MM.1S (cell line): ENCODE results near the gene NOL9.

ENCODE experiments used
- CTCF ChIP-seq: fragments of 300-600 bp; sonication (generic); IDR thresholded peaks from 2 replicates; pipeline ENCODE4 v1.5.1; 2016; ENCODE audit warnings: antibody characterized with exemption, low read length, mixed read lengths
- EZH2 ChIP-seq: fragments of 300-600 bp; sonication (generic); optimal IDR thresholded peaks from 2 replicates; pipeline ENCODE3; 2017; ENCODE audit warnings: low read depth, mild to moderate bottlenecking, antibody characterized with exemption, low read length, mixed read lengths

GRCh38 chr1:6496365-6496721 lies 58.0 kb downstream of the NOL9 start:
- TF ChIP-seq CTCF (no peak), EZH2 (no peak)
